Mesenchymal stem cell (in vitro differentiated cells and primary cell): ENCODE results near the gene ADGRL3.
A peak's percentile ranks its signal among the peaks of the same experiment; 100 is the strongest.

ENCODE experiments used
- DNase-seq: peaks from one replicate; pipeline ENCODE4 v3.0.0-alpha.2; 2013
- H2AFZ ChIP-seq: one replicate; pipeline ENCODE4 v1.6.1; 2013; ENCODE audit warnings: low read depth, mild to moderate bottlenecking, control low read depth, inconsistent platforms, low read length, moderate library complexity
- H2AK5ac ChIP-seq: 2 replicates; pipeline ENCODE4 v1.6.1; 2013; ENCODE audit warnings: low read length, moderate library complexity, mild to moderate bottlenecking, inconsistent platforms; ENCODE audit not compliant: severe bottlenecking
- H2BK120ac ChIP-seq: one replicate; pipeline ENCODE4 v1.6.1; 2013; ENCODE audit warnings: low read depth, mild to moderate bottlenecking, inconsistent platforms, low read length, moderate library complexity
- H2BK12ac ChIP-seq, 2 experiments: one replicate each; pipeline ENCODE4 v1.6.1; 2013; ENCODE audit warnings: inconsistent platforms in 2 of 2, low read length in 2 of 2, mild to moderate bottlenecking in 2 of 2, moderate library complexity in 2 of 2, control low read depth in 1 of 2
- H2BK15ac ChIP-seq: one replicate; pipeline ENCODE4 v1.6.1; 2013; ENCODE audit warnings: mild to moderate bottlenecking, low read depth, inconsistent platforms; ENCODE audit not compliant: poor library complexity, severe bottlenecking
- H2BK5ac ChIP-seq: 2 replicates; pipeline ENCODE4 v1.6.1; 2013; ENCODE audit warnings: low read depth, mild to moderate bottlenecking, low read length, control low read depth, inconsistent platforms; ENCODE audit not compliant: poor library complexity, severe bottlenecking
- H3K14ac ChIP-seq, 2 experiments: one replicate each; pipeline ENCODE4 v1.6.1; 2013; ENCODE audit warnings: inconsistent platforms in 2 of 2, low read length in 2 of 2, control low read depth in 1 of 2, mild to moderate bottlenecking in 1 of 2, moderate library complexity in 1 of 2
- H3K18ac ChIP-seq, 2 experiments: one replicate each; pipeline ENCODE4 v1.6.1; 2013; ENCODE audit warnings: inconsistent platforms in 2 of 2, low read length in 2 of 2, control low read depth in 1 of 2, low read depth in 1 of 2, mild to moderate bottlenecking in 1 of 2
- H3K23ac ChIP-seq, 2 experiments: one replicate each; pipeline ENCODE4 v1.6.1; 2013; ENCODE audit warnings: inconsistent platforms in 2 of 2, low read length in 2 of 2, mild to moderate bottlenecking in 2 of 2, moderate library complexity in 2 of 2, control low read depth in 1 of 2
- H3K27ac ChIP-seq: 2 replicates; pipeline ENCODE4 v1.5.1; 2013; ENCODE audit warnings: mild to moderate bottlenecking, moderate library complexity, low read length, control low read depth, inconsistent platforms; ENCODE audit not compliant: poor library complexity, severe bottlenecking
- H3K27me3 ChIP-seq, 2 experiments: 2 replicates each; pipeline versions ENCODE4 v1.6.1 to v1.7.0; 2013; ENCODE audit warnings: low read length in 2 of 2, mild to moderate bottlenecking in 2 of 2, moderate library complexity in 2 of 2, control low read depth in 1 of 2, inconsistent platforms in 1 of 2; ENCODE audit not compliant: control insufficient read depth in 1 of 2, insufficient read depth in 1 of 2
- H3K36me3 ChIP-seq, 2 experiments: 2 replicates each; pipeline versions ENCODE4 v1.6.1 to v1.7.0; 2013; ENCODE audit warnings: low read length in 2 of 2, control low read depth in 1 of 2, inconsistent platforms in 1 of 2, low read depth in 1 of 2, mild to moderate bottlenecking in 1 of 2; ENCODE audit not compliant: insufficient read depth in 2 of 2, control insufficient read depth in 1 of 2
- H3K4ac ChIP-seq, 2 experiments: one replicate each; pipeline ENCODE4 v1.6.1; 2013; ENCODE audit warnings: inconsistent platforms in 2 of 2, low read length in 2 of 2, mild to moderate bottlenecking in 2 of 2, moderate library complexity in 2 of 2, control low read depth in 1 of 2, low read depth in 1 of 2
- H3K4me1 ChIP-seq: 2 replicates; pipeline ENCODE4 v1.6.1; 2013; ENCODE audit warnings: low read depth, low read length, control low read depth; ENCODE audit not compliant: control insufficient read depth, insufficient read depth
- H3K4me2 ChIP-seq: 2 replicates; pipeline ENCODE4 v1.6.1; 2013; ENCODE audit warnings: low read length, mild to moderate bottlenecking, inconsistent platforms; ENCODE audit not compliant: poor library complexity, severe bottlenecking
- H3K4me3 ChIP-seq, 2 experiments: 2 replicates each; pipeline versions ENCODE4 v1.5.1 to v1.7.0; 2013; ENCODE audit warnings: low read length in 2 of 2, mild to moderate bottlenecking in 2 of 2, control low read depth in 1 of 2, low read depth in 1 of 2; ENCODE audit not compliant: insufficient read depth in 1 of 2
- H3K79me1 ChIP-seq: replicated peaks from 2 replicates; pipeline ENCODE4 v1.6.1; 2013; ENCODE audit warnings: mild to moderate bottlenecking, control low read depth, low read length, inconsistent platforms; ENCODE audit not compliant: poor library complexity, severe bottlenecking
- H3K9ac ChIP-seq: 2 replicates; pipeline ENCODE4 v1.7.0; 2013; ENCODE audit warnings: mild to moderate bottlenecking, low read length, moderate library complexity
- H3K9me3 ChIP-seq: 2 replicates; pipeline ENCODE4 v1.7.0; 2013; ENCODE audit warnings: mild to moderate bottlenecking, low read length; ENCODE audit not compliant: control insufficient read depth
- H4K8ac ChIP-seq: one replicate; pipeline ENCODE4 v1.6.1; 2013; ENCODE audit warnings: inconsistent platforms, mild to moderate bottlenecking, low read length, moderate library complexity
- H4K91ac ChIP-seq: one replicate; pipeline ENCODE4 v1.6.1; 2013; ENCODE audit warnings: mild to moderate bottlenecking, low read length, inconsistent platforms
- WGBS: methylation state at CpG from one replicate; pipeline ENCODE4 v1.1.7; 2013; ENCODE audit warnings: mixed read lengths; 5-methylcytosine and 5-hydroxymethylcytosine counted together

The ADGRL3 gene

GRCh38 chr4:61619528-61619927, 419.4 kb downstream of the ADGRL3 start:
- Histone ChIP-seq H2AK5ac (no peak overlapping the region), H2BK12ac (no peak overlapping the region), H2BK120ac (no peak overlapping the region), H3K4me1 (no peaks in the 10 kb centered on the region), H2BK15ac (no peak overlapping the region), H3K4ac (no peak overlapping the region), H3K4me3 (no peak overlapping the region), H2BK5ac (no peak overlapping the region), H3K23ac (no peak overlapping the region), H2AFZ (no peak overlapping the region), H4K91ac (no peak overlapping the region), H3K36me3 (no peaks in the 10 kb centered on the region), H3K27me3 (no peaks in the 10 kb centered on the region), H3K14ac (no peak overlapping the region), H4K8ac (no peak overlapping the region), H3K4me2 (no peak overlapping the region), H3K18ac (no peak overlapping the region), H3K9ac (no peak overlapping the region), H3K27ac (no peak overlapping the region), H3K9me3 (no peaks in the 10 kb centered on the region), H3K79me1 (no peaks in the 10 kb centered on the region)
- no peak for DNase-seq
- WGBS, result 75% methylated on average over 4 of the region's 4 CpGs

- Histone ChIP-seq H3K27ac (no peak overlapping the region), H3K18ac (no peak overlapping the region), H3K79me1 (no peaks in the 10 kb centered on the region), H2AK5ac (no peak overlapping the region), H4K91ac (no peak overlapping the region), H3K14ac (no peak overlapping the region), H3K4me2 (no peak overlapping the region), H2BK120ac (no peak overlapping the region), H2BK5ac (no peak overlapping the region), H3K4me1 (no peaks in the 10 kb centered on the region), H2AFZ (no peak overlapping the region), H3K36me3 (no peaks in the 10 kb centered on the region), H3K9me3 (no peaks in the 10 kb centered on the region), H3K4me3 (no peak overlapping the region), H2BK12ac (no peak overlapping the region), H3K23ac (no peak overlapping the region), H3K27me3 (no peaks in the 10 kb centered on the region), H2BK15ac (no peak overlapping the region), H4K8ac (no peak overlapping the region), H3K9ac (no peak overlapping the region), H3K4ac (no peak overlapping the region)
- DNase-seq, result no peak
- WGBS, result no CpG with 5 or more reads among the region's 1 CpG
Measured at GRCh38 chr4:61628282-61628681, 428.2 kb downstream of the ADGRL3 start.

GRCh38 chr4:61628727-61629126, 428.6 kb downstream of the ADGRL3 start:
- Histone ChIP-seq H3K4me2 (no peak overlapping the region), H2BK15ac (no peak overlapping the region), H3K27me3 (no peaks in the 10 kb centered on the region), H3K9me3 (no peaks in the 10 kb centered on the region), H3K18ac (no peak overlapping the region), H2AK5ac (no peak overlapping the region), H2BK12ac (no peak overlapping the region), H4K91ac (no peak overlapping the region), H2BK5ac (no peak overlapping the region), H3K23ac (no peak overlapping the region), H3K79me1 (no peaks in the 10 kb centered on the region), H3K9ac (no peak overlapping the region), H2AFZ (no peak overlapping the region), H3K4ac (no peak overlapping the region), H3K36me3 (no peaks in the 10 kb centered on the region), H3K14ac (no peak overlapping the region), H4K8ac (no peak overlapping the region), H3K4me3 (no peak overlapping the region), H2BK120ac (no peak overlapping the region), H3K27ac (no peak overlapping the region), H3K4me1 (no peaks in the 10 kb centered on the region)
- no CpG with 5 or more reads among the region's 1 CpG for WGBS
- DNase-seq, result no peak

GRCh38 chr4:61630548-61630947, 430.4 kb downstream of the ADGRL3 start:
- Histone ChIP-seq H3K23ac (no peak overlapping the region), H3K36me3 (no peaks in the 10 kb centered on the region), H3K9me3 (no peaks in the 10 kb centered on the region), H2AFZ (no peak overlapping the region), H2AK5ac (no peak overlapping the region), H3K79me1 (no peaks in the 10 kb centered on the region), H3K4me2 (no peak overlapping the region), H2BK5ac (no peak overlapping the region), H3K4me3 (no peak overlapping the region), H3K27ac (no peak overlapping the region), H4K91ac (no peak overlapping the region), H4K8ac (no peak overlapping the region), H3K18ac (no peak overlapping the region), H3K9ac (no peak overlapping the region), H2BK120ac (no peak overlapping the region), H2BK12ac (no peak overlapping the region), H3K4ac (no peak overlapping the region), H3K27me3 (no peaks in the 10 kb centered on the region), H2BK15ac (no peak overlapping the region), H3K14ac (no peak overlapping the region), H3K4me1 (no peaks in the 10 kb centered on the region)
- no CpG with 5 or more reads among the region's 2 CpGs for WGBS
- DNase-seq, result peak; percentile 17
